ENCODE data around the gene ZBTB20. TPM values are rescaled to one million over a fixed set of nuclear protein-coding genes. Genes with fewer than 3 reads are reported as not detected.
A peak's percentile ranks its signal among the peaks of the same experiment; 100 is the strongest.

ZBTB20 gene
- total RNA-seq, 1 donor from 2014 or later = 21.4 TPM

GRCh38 chr3:114879059-114880031 lies 267.7 kb downstream of the ZBTB20 start:
- H3K4me2 ChIP-seq (ENCODE audit: low read length) = peak overlapping the region; percentile 78
- no peaks in the 10 kb centered on the region for H4K20me1 ChIP-seq (ENCODE audit: insufficient read depth, low read length)
- Mint-ChIP-seq H3K27me3 (ENCODE audit: low read depth, unreplicated experiment) (no peaks in the 10 kb centered on the region), H3K27ac (ENCODE audit: unreplicated experiment) (no peak overlapping the region), H3K9me3 (ENCODE audit: unreplicated experiment) (no peaks in the 10 kb centered on the region), H3K4me3 (ENCODE audit: unreplicated experiment) (no peak overlapping the region), H3K36me3 (ENCODE audit: low read depth, unreplicated experiment) (no peaks in the 10 kb centered on the region), H3K4me1 (ENCODE audit: low read depth, unreplicated experiment) (peaks cover 16% of the 10 kb centered on the region)
- H3K4me1 ChIP-seq (ENCODE audit: insufficient read depth, low read length) = peaks cover 25% of the 10 kb centered on the region
- no peaks in the 10 kb centered on the region for H3K27me3 ChIP-seq (ENCODE audit: insufficient read depth, low read length)
- H3K79me2 ChIP-seq (ENCODE audit: insufficient read depth, low read length) = no peaks in the 10 kb centered on the region
- H3K27ac ChIP-seq (ENCODE audit: low read depth, low read length) = peak overlapping the region; percentile 34
- DNase-seq (ENCODE audit: low read depth) (peak; percentile 62), FAIRE-seq (peak; percentile 50)
- no peaks in the 10 kb centered on the region for H3K36me3 ChIP-seq (ENCODE audit: insufficient read depth, low read length)
- TF ChIP-seq EZH2 (IDR thresholded peaks at IDR 0.05; ENCODE audit: insufficient read depth, low read length) (no peak), CTCF (IDR thresholded peaks at IDR 0.05; ENCODE audit: insufficient read depth, low read depth, low read length) (no peak)
- peak overlapping the region; percentile 37 for H3K4me3 ChIP-seq (ENCODE audit: insufficient read depth, low read depth, low read length)
- peak overlapping the region; percentile 19 for H3K9ac ChIP-seq (ENCODE audit: low read length)
- H3K9me3 ChIP-seq (ENCODE audit: insufficient read depth, low read depth, low read length) = no peaks in the 10 kb centered on the region
- H2AFZ ChIP-seq (ENCODE audit: low read depth, low read length) = no peak overlapping the region

- Histone ChIP-seq H3K4me2 (ENCODE audit: low read length) (peak overlapping the region; percentile 78), H3K9ac (ENCODE audit: low read length) (no peak overlapping the region), H4K20me1 (ENCODE audit: insufficient read depth, low read length) (no peaks in the 10 kb centered on the region), H3K4me1 (ENCODE audit: insufficient read depth, low read length) (peaks cover 25% of the 10 kb centered on the region), H3K79me2 (ENCODE audit: insufficient read depth, low read length) (no peaks in the 10 kb centered on the region), H3K27ac (ENCODE audit: low read depth, low read length) (no peak overlapping the region), H3K4me3 (ENCODE audit: insufficient read depth, low read depth, low read length) (no peak overlapping the region), H2AFZ (ENCODE audit: low read depth, low read length) (no peak overlapping the region), H3K36me3 (ENCODE audit: insufficient read depth, low read length) (no peaks in the 10 kb centered on the region), H3K9me3 (ENCODE audit: insufficient read depth, low read depth, low read length) (no peaks in the 10 kb centered on the region), H3K27me3 (ENCODE audit: insufficient read depth, low read length) (no peaks in the 10 kb centered on the region)
- no peak for FAIRE-seq
- H3K4me3 Mint-ChIP-seq (ENCODE audit: unreplicated experiment) = no peak overlapping the region
- peaks cover 16% of the 10 kb centered on the region for H3K4me1 Mint-ChIP-seq (ENCODE audit: low read depth, unreplicated experiment)
- TF ChIP-seq EZH2 (IDR thresholded peaks at IDR 0.05; ENCODE audit: insufficient read depth, low read length) (no peak), CTCF (IDR thresholded peaks at IDR 0.05; ENCODE audit: insufficient read depth, low read depth, low read length) (no peak)
- no peaks in the 10 kb centered on the region for H3K27me3 Mint-ChIP-seq (ENCODE audit: low read depth, unreplicated experiment)
- peak; percentile 66 for DNase-seq (ENCODE audit: low read depth)
- no peaks in the 10 kb centered on the region for H3K9me3 Mint-ChIP-seq (ENCODE audit: unreplicated experiment)
- H3K27ac Mint-ChIP-seq (ENCODE audit: unreplicated experiment) = no peak overlapping the region
- no peaks in the 10 kb centered on the region for H3K36me3 Mint-ChIP-seq (ENCODE audit: low read depth, unreplicated experiment)
Observed at GRCh38 chr3:114878114-114878839, 268.8 kb downstream of the ZBTB20 start.
